Measurements from ENCODE around the gene TMEM218.
A peak's percentile ranks its signal among the peaks of the same experiment; 100 is the strongest.

Gene TMEM218

DNA sequence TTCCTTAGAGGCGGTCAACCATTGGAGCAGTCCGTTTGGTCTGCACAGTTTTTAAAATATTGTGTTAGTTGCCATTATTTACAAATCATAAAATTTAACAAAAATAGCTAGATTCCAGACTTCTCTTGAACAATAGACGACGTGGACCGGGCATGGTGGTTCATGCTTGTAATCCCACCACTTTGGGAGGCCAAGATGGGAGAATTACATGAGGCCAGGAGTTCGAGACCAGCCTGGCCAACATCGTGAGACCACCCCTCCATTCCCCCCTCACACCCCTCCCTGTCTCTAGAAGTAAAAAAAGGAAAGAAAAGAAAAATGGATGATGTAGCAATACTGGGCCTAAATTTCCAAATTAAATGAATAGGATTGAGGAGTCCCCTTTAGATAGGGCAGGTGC lies 47.4 kb downstream of the TMEM218 start:
- Mint-ChIP-seq H3K4me3 (peak overlapping the region; percentile 55 to 68 (median 66)), H3K4me1 (peaks cover under 1% of the 10 kb centered on the region), H3K27me3 (ENCODE audit: low read depth) (peaks cover 68% of the 10 kb centered on the region), H3K36me3 (ENCODE audit: low read depth) (no peaks in the 10 kb centered on the region), H3K9me3 (no peaks in the 10 kb centered on the region), H3K27ac (no peak overlapping the region)
- TF ChIP-seq, protein P1, sequence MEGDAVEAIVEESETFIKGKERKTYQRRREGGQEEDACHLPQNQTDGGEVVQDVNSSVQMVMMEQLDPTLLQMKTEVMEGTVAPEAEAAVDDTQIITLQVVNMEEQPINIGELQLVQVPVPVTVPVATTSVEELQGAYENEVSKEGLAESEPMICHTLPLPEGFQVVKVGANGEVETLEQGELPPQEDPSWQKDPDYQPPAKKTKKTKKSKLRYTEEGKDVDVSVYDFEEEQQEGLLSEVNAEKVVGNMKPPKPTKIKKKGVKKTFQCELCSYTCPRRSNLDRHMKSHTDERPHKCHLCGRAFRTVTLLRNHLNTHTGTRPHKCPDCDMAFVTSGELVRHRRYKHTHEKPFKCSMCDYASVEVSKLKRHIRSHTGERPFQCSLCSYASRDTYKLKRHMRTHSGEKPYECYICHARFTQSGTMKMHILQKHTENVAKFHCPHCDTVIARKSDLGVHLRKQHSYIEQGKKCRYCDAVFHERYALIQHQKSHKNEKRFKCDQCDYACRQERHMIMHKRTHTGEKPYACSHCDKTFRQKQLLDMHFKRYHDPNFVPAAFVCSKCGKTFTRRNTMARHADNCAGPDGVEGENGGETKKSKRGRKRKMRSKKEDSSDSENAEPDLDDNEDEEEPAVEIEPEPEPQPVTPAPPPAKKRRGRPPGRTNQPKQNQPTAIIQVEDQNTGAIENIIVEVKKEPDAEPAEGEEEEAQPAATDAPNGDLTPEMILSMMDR (IDR thresholded peaks at IDR 0.05; ENCODE audit: unreplicated experiment in 3 of 3): no peak

DNA sequence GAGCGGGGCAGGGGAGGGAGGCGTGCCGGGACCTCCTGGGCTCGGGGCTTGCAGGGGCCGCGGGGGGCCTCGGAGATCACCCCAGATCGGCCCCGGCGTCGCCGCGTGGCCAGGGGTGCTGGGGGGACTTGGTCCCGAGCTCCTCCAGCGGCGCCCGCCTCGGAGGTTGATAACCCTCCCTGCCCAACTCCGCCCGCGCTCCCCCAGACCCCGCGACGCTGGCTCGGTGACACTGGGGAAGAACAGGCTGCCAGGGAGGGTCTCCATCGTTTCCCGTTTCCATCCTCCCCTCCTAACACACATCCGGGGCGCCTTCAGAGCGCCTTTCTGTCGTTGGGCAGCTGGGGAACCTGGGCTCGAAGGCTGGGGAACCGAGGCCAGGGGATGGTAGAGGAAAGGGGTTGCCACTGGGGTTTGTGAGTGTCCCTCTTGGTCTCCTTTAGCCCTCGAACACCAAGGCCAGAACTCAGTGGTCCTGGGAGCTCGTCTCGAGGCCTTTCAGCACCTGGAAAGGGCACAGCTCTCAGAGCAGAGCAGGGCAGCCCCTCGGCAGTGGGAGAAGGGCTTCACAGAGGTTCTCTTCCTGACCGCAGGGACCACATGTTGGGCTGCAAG lies 47.9 kb downstream of the TMEM218 start:
- H3K27me3 Mint-ChIP-seq (ENCODE audit: low read depth): peaks cover 68% of the 10 kb centered on the region
- TF ChIP-seq, protein P1 (IDR thresholded peaks at IDR 0.05; ENCODE audit: unreplicated experiment in 3 of 3): no peak
- H3K9me3 Mint-ChIP-seq: no peaks in the 10 kb centered on the region
- no peak overlapping the region for H3K27ac Mint-ChIP-seq
- H3K4me3 Mint-ChIP-seq: peak overlapping the region; percentile 55 to 68 (median 66)
- no peaks in the 10 kb centered on the region for H3K36me3 Mint-ChIP-seq (ENCODE audit: low read depth)
- no peaks in the 10 kb centered on the region for H3K4me1 Mint-ChIP-seq

DNA sequence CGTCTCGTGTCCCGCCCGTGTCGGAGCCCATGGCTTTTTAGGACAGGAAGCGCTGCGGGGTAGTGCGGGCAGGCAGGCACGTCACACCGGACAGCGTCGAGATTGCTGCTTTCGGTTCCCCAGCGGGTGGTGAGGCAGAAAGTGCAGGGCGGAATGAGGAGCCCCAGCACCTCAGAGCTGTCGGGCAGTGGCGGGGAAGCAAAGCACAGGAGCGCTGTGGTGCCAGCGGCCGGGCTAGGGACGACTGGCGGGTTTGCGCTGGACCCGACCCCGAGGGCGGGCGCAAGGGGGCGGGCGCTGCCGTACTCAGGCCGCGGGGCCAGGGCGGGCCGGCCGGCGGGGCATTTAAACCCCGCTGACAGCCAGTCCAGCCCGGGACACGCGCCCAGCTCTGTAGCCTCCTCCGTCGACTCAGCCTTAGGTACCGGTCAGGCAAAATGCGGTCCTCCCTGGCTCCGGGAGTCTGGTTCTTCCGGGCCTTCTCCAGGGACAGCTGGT lies 48.4 kb downstream of the TMEM218 start, which contains the start of gene SLC37A2:
TSS of gene SLC37A2 (plus strand) at position 375 of the 498 bp plus-strand sequence. CDS start at position 438, 63 bp downstream.
- no peaks in the 10 kb centered on the region for H3K4me1 Mint-ChIP-seq

DNA sequence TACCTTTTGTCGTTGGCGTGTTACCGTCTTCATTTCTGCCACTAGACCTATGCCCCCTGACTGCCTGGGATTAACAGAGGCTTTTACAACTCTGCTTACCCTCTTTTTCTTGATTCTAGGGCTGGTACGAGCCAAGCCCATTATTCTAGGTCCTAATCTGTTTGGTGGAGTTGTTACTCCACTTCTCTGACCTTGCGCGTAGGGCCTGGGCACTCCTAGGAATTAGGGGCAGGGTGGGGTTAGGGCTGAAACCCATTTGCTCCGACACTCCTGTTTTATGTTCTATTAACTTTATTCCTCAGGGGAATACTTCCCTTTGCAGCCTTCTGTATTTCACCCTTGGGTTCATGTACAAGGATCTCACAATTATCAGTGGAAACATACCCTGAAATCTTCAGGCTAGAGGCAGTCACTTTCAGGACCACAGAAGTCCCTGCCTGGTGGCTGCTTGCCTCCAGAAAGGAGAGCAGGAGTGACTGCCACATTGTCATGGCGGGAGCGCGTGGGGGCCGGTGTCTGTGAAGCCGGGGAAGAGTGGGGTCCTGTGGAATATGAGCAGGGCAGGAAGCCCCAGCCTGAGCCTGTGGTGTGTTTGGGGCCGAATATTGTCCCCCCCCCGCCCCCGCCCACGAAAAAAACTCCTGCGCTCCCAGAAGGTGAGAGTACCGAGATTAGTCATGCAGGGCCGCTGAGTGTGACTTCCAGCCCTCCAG lies 49.1 kb downstream of the TMEM218 start:
- Mint-ChIP-seq H3K4me3 (peak overlapping the region; percentile 79 to 86 (median 84)), H3K27me3 (ENCODE audit: low read depth) (peaks cover 64% of the 10 kb centered on the region), H3K9me3 (no peaks in the 10 kb centered on the region), H3K4me1 (no peaks in the 10 kb centered on the region), H3K27ac (no peak overlapping the region), H3K36me3 (ENCODE audit: low read depth) (no peaks in the 10 kb centered on the region)
- TF ChIP-seq, protein P1 (IDR thresholded peaks at IDR 0.05; ENCODE audit: unreplicated experiment in 3 of 3): no peak

More for the DNA sequence above, 48.4 kb downstream of the TMEM218 start, which contains the start of gene SLC37A2:
- Mint-ChIP-seq H3K27ac (no peak within 1 kb of the TSS), H3K36me3 (ENCODE audit: low read depth) (no peaks in the 10 kb centered on the region), H3K27me3 (ENCODE audit: low read depth) (peaks cover 64% of the 10 kb centered on the region), H3K9me3 (no peaks in the 10 kb centered on the region), H3K4me3 (peak within 1 kb of the TSS; percentile 79 to 86 (median 84))
- TF ChIP-seq, protein P1 (IDR thresholded peaks at IDR 0.05; ENCODE audit: unreplicated experiment in 3 of 3): no peak

DNA sequence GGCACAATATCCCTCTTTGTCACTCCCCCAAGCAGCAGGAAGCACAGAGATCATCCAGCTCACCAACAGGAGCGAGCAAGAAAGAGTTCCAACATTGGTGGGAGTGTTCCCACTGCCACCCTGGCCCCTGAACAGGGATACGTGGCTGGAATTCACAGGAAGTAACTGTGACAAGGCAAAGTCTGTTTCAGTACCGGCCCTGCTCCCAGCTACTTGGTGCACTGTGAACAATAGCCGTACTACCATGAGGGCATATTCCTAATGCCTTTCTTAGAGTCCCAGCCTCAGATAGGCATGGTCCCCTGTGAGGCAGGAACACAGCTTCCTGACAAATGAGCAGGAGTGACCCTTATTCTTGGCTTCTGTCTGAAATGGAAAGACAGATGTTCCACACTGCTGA lies 50.1 kb downstream of the TMEM218 start:
- H3K4me3 Mint-ChIP-seq: peak overlapping the region in 1 of 3 experiments; percentile 44
- H3K27me3 Mint-ChIP-seq (ENCODE audit: low read depth): peaks cover 62% of the 10 kb centered on the region
- no peaks in the 10 kb centered on the region for H3K36me3 Mint-ChIP-seq (ENCODE audit: low read depth)
- no peak overlapping the region for H3K27ac Mint-ChIP-seq
- H3K9me3 Mint-ChIP-seq: no peaks in the 10 kb centered on the region
- H3K4me1 Mint-ChIP-seq: no peaks in the 10 kb centered on the region
- TF ChIP-seq, protein P1 (IDR thresholded peaks at IDR 0.05; ENCODE audit: unreplicated experiment in 3 of 3): no peak
